ENCODE measurements around the gene STK11.
A peak's percentile ranks its signal among the peaks of the same experiment; 100 is the strongest.

The STK11 gene

GRCh38 chr19:1218751-1219567, 13.4 kb downstream of the STK11 start:
- Histone ChIP-seq H3K9me3 (ENCODE audit: control extremely low read depth in 1 of 5, control insufficient read depth in 4 of 5, insufficient read depth in 2 of 5, low read depth in 1 of 5, low read length in 4 of 5) (no peaks in the 10 kb centered on the region), H3K36me3 (ENCODE audit: control insufficient read depth in 4 of 4, insufficient read depth in 4 of 4, low read length in 3 of 4) (peaks cover 0 to 52% (median 33%) of the 10 kb centered on the region in 4 experiments), H3K4me1 (ENCODE audit: control extremely low read depth in 1 of 4, control insufficient read depth in 4 of 4, insufficient read depth in 4 of 4, low read length in 3 of 4) (peaks cover 0 to 18% (median 10%) of the 10 kb centered on the region in 4 experiments), H3K27me3 (replicated peaks in 2 of 5; ENCODE audit: control insufficient read depth in 4 of 5, insufficient read depth in 5 of 5, low read length in 4 of 5) (no peaks in the 10 kb centered on the region), H3K27ac (ENCODE audit: insufficient read depth in 1 of 2, low read depth in 1 of 2, low read length in 2 of 2, poor library complexity in 1 of 2, severe bottlenecking in 2 of 2) (peak overlapping the region in 1 of 2 experiments; percentile 64), H3K4me3 (ENCODE audit: control insufficient read depth in 1 of 7, extremely low read depth in 1 of 7, insufficient read depth in 4 of 7, low read depth in 2 of 7, low read length in 6 of 7) (no peak overlapping the region)
- CTCF ChIA-PET: interaction anchor here (0.8 to 3.9 kb wide), 7 partner anchors 16 to 106 kb away, joined by 3 to 16 read pairs (median 7); no protein-coding TSS in a partner anchor
- WGBS (ENCODE audit: insufficient coverage): 94% methylated on average over 30 of the region's 37 CpGs
- POLR2A ChIA-PET: no interaction called here
- no peak for DNase-seq

GRCh38 chr19:1219786-1220476, 14.4 kb downstream of the STK11 start:
- no peaks in the 10 kb centered on the region for H3K9me3 ChIP-seq (ENCODE audit: control extremely low read depth in 1 of 5, control insufficient read depth in 4 of 5, insufficient read depth in 2 of 5, low read depth in 1 of 5, low read length in 4 of 5)
- DNase-seq: no peak
- POLR2A ChIA-PET: no interaction called here
- no peak overlapping the region for H3K4me3 ChIP-seq (ENCODE audit: control insufficient read depth in 1 of 7, extremely low read depth in 1 of 7, insufficient read depth in 4 of 7, low read depth in 2 of 7, low read length in 6 of 7)
- no peak overlapping the region for H3K27ac ChIP-seq (ENCODE audit: insufficient read depth in 1 of 2, low read depth in 1 of 2, low read length in 2 of 2, poor library complexity in 1 of 2, severe bottlenecking in 2 of 2)
- H3K4me1 ChIP-seq (ENCODE audit: control extremely low read depth in 1 of 4, control insufficient read depth in 4 of 4, insufficient read depth in 4 of 4, low read length in 3 of 4): peaks cover 0 to 8% (median 1%) of the 10 kb centered on the region in 4 experiments
- over 99% methylated on average over 19 of the region's 19 CpGs for WGBS (ENCODE audit: insufficient coverage)
- CTCF ChIA-PET: interaction anchor here (1.0 to 4.6 kb wide), 6 partner anchors 8 to 107 kb away, joined by 3 to 33 read pairs (median 6); no protein-coding TSS in a partner anchor
- H3K36me3 ChIP-seq (ENCODE audit: control insufficient read depth in 4 of 4, insufficient read depth in 4 of 4, low read length in 3 of 4): peaks cover 0 to 60% (median 39%) of the 10 kb centered on the region in 4 experiments
- no peaks in the 10 kb centered on the region for H3K27me3 ChIP-seq (replicated peaks in 2 of 5; ENCODE audit: control insufficient read depth in 4 of 5, insufficient read depth in 5 of 5, low read length in 4 of 5)

- H3K9me3 ChIP-seq (ENCODE audit: control extremely low read depth in 1 of 5, control insufficient read depth in 4 of 5, insufficient read depth in 2 of 5, low read depth in 1 of 5, low read length in 4 of 5): no peaks in the 10 kb centered on the region
- H3K27me3 ChIP-seq (replicated peaks in 2 of 5; ENCODE audit: control insufficient read depth in 4 of 5, insufficient read depth in 5 of 5, low read length in 4 of 5): no peaks in the 10 kb centered on the region
- 97% methylated on average over 32 of the region's 33 CpGs for WGBS (ENCODE audit: insufficient coverage)
- ChIA-PET POLR2A (no interaction called here), CTCF (interaction anchor here (0.9 to 4.6 kb wide), 8 partner anchors 8 to 218 kb away, joined by 3 to 33 read pairs (median 5); no protein-coding TSS in a partner anchor)
- no peak overlapping the region for H3K27ac ChIP-seq (ENCODE audit: insufficient read depth in 1 of 2, low read depth in 1 of 2, low read length in 2 of 2, poor library complexity in 1 of 2, severe bottlenecking in 2 of 2)
- H3K4me3 ChIP-seq (ENCODE audit: control insufficient read depth in 1 of 7, extremely low read depth in 1 of 7, insufficient read depth in 4 of 7, low read depth in 2 of 7, low read length in 6 of 7): no peak overlapping the region
- peaks cover 0 to 62% (median 41%) of the 10 kb centered on the region in 4 experiments for H3K36me3 ChIP-seq (ENCODE audit: control insufficient read depth in 4 of 4, insufficient read depth in 4 of 4, low read length in 3 of 4)
- DNase-seq: no peak
- peaks cover 0 to 4% (median 0%) of the 10 kb centered on the region in 4 experiments for H3K4me1 ChIP-seq (ENCODE audit: control extremely low read depth in 1 of 4, control insufficient read depth in 4 of 4, insufficient read depth in 4 of 4, low read length in 3 of 4)
Observed at GRCh38 chr19:1220477-1220930, 14.9 kb downstream of the STK11 start.

- H3K4me3 ChIP-seq (ENCODE audit: control insufficient read depth in 1 of 7, extremely low read depth in 1 of 7, insufficient read depth in 4 of 7, low read depth in 2 of 7, low read length in 6 of 7): no peak overlapping the region
- ChIA-PET CTCF (interaction anchor here (0.6 to 4.6 kb wide), 12 partner anchors 9 to 219 kb away, joined by 3 to 33 read pairs (median 6); partner anchors contain the start of gene ATP5F1D), POLR2A (no interaction called here)
- peaks cover 0 to 66% (median 41%) of the 10 kb centered on the region in 4 experiments for H3K36me3 ChIP-seq (ENCODE audit: control insufficient read depth in 4 of 4, insufficient read depth in 4 of 4, low read length in 3 of 4)
- 96% methylated on average over 35 of the region's 38 CpGs for WGBS (ENCODE audit: insufficient coverage)
- DNase-seq: no peak
- no peak overlapping the region for H3K27ac ChIP-seq (ENCODE audit: insufficient read depth in 1 of 2, low read depth in 1 of 2, low read length in 2 of 2, poor library complexity in 1 of 2, severe bottlenecking in 2 of 2)
- H3K4me1 ChIP-seq (ENCODE audit: control extremely low read depth in 1 of 4, control insufficient read depth in 4 of 4, insufficient read depth in 4 of 4, low read length in 3 of 4): peaks cover 0 to 4% (median 0%) of the 10 kb centered on the region in 4 experiments
- no peaks in the 10 kb centered on the region for H3K9me3 ChIP-seq (ENCODE audit: control extremely low read depth in 1 of 5, control insufficient read depth in 4 of 5, insufficient read depth in 2 of 5, low read depth in 1 of 5, low read length in 4 of 5)
- no peaks in the 10 kb centered on the region for H3K27me3 ChIP-seq (replicated peaks in 2 of 5; ENCODE audit: control insufficient read depth in 4 of 5, insufficient read depth in 5 of 5, low read length in 4 of 5)
Observed at GRCh38 chr19:1220976-1221903, 15.7 kb downstream of the STK11 start.

GRCh38 chr19:1221904-1222255, 16.3 kb downstream of the STK11 start:
- WGBS (ENCODE audit: insufficient coverage): 97% methylated on average over 22 of the region's 22 CpGs
- H3K4me1 ChIP-seq (ENCODE audit: control extremely low read depth in 1 of 4, control insufficient read depth in 4 of 4, insufficient read depth in 4 of 4, low read length in 3 of 4): peaks cover 0 to 4% (median 0%) of the 10 kb centered on the region in 4 experiments

GRCh38 chr19:1222394-1222793, 16.8 kb downstream of the STK11 start:
- no peak for DNase-seq
- 98% methylated on average over 14 of the region's 14 CpGs for WGBS (ENCODE audit: insufficient coverage)
- H3K9me3 ChIP-seq (ENCODE audit: control extremely low read depth in 1 of 5, control insufficient read depth in 4 of 5, insufficient read depth in 2 of 5, low read depth in 1 of 5, low read length in 4 of 5): no peaks in the 10 kb centered on the region
- no peaks in the 10 kb centered on the region for H3K27me3 ChIP-seq (replicated peaks in 2 of 5; ENCODE audit: control insufficient read depth in 4 of 5, insufficient read depth in 5 of 5, low read length in 4 of 5)
- no peak overlapping the region for H3K4me3 ChIP-seq (ENCODE audit: control insufficient read depth in 1 of 7, extremely low read depth in 1 of 7, insufficient read depth in 4 of 7, low read depth in 2 of 7, low read length in 6 of 7)
- H3K27ac ChIP-seq (ENCODE audit: insufficient read depth in 1 of 2, low read depth in 1 of 2, low read length in 2 of 2, poor library complexity in 1 of 2, severe bottlenecking in 2 of 2): no peak overlapping the region
- H3K4me1 ChIP-seq (ENCODE audit: control extremely low read depth in 1 of 4, control insufficient read depth in 4 of 4, insufficient read depth in 4 of 4, low read length in 3 of 4): peaks cover 0 to 4% (median 0%) of the 10 kb centered on the region in 4 experiments
- CTCF ChIA-PET: interaction anchor here (0.6 to 4.6 kb wide), 9 partner anchors 10 to 158 kb away, joined by 3 to 33 read pairs (median 6); partner anchors contain the start of gene ATP5F1D
- H3K36me3 ChIP-seq (ENCODE audit: control insufficient read depth in 4 of 4, insufficient read depth in 4 of 4, low read length in 3 of 4): peaks cover 2 to 72% (median 45%) of the 10 kb centered on the region in 4 experiments
- POLR2A ChIA-PET: no interaction called here

More at GRCh38 chr19:1221904-1222255, 16.3 kb downstream of the STK11 start:
- ChIA-PET CTCF (interaction anchor here (0.6 to 4.6 kb wide), 11 partner anchors 8 to 157 kb away, joined by 3 to 33 read pairs (median 6); partner anchors contain the start of gene ATP5F1D), POLR2A (no interaction called here)
- no peak for DNase-seq
- H3K27me3 ChIP-seq (replicated peaks in 2 of 5; ENCODE audit: control insufficient read depth in 4 of 5, insufficient read depth in 5 of 5, low read length in 4 of 5): no peaks in the 10 kb centered on the region
- peaks cover 0 to 70% (median 43%) of the 10 kb centered on the region in 4 experiments for H3K36me3 ChIP-seq (ENCODE audit: control insufficient read depth in 4 of 4, insufficient read depth in 4 of 4, low read length in 3 of 4)
- H3K27ac ChIP-seq (ENCODE audit: insufficient read depth in 1 of 2, low read depth in 1 of 2, low read length in 2 of 2, poor library complexity in 1 of 2, severe bottlenecking in 2 of 2): no peak overlapping the region
- H3K4me3 ChIP-seq (ENCODE audit: control insufficient read depth in 1 of 7, extremely low read depth in 1 of 7, insufficient read depth in 4 of 7, low read depth in 2 of 7, low read length in 6 of 7): no peak overlapping the region
- H3K9me3 ChIP-seq (ENCODE audit: control extremely low read depth in 1 of 5, control insufficient read depth in 4 of 5, insufficient read depth in 2 of 5, low read depth in 1 of 5, low read length in 4 of 5): no peaks in the 10 kb centered on the region
